GM10847 (cell line): ENCODE results near the gene LGR4.

ENCODE experiments used
- POLR2A ChIP-seq: IDR thresholded peaks from 2 replicates; pipeline ENCODE4 v1.6.1; 2011; ENCODE audit not compliant: insufficient read length; ENCODE audit errors: extremely low read depth

The LGR4 gene

DNA sequence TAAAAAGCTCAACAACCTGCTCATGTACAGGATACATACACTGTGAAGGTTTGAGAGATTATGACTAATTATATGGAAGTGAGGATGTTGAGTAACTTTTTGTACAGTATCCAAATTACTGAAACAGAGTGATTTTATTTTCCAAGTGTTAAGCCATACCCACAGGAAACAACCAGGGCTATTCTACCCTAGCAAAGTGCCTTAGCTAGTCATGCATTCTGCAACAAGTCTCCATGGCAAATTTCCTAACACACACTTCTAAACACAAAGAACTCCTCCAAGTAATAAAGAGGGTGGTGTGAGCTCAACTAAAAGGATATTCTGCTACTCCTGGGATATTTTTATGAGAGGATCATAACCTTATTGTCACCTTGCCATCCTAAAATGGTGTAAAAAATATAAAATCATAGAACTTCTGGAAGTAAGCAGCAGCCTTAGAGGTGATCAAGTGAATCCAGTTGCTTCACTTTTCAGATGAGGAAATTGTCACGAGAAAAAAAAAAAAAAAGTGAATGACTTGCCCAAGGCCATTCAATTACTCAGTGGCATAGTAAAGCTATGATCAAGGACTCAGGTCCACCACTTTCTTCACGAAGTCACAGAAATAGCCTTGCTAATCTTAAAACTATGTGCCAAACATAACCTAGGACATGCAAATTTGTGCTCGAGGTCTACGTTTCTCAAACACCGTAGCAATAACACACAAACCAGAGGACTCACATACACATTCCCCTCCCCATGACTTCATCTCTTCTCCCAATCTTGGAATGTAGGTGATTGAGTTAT lies 4.2 kb downstream of the LGR4 start:
- TF ChIP-seq POLR2A = no peak

DNA sequence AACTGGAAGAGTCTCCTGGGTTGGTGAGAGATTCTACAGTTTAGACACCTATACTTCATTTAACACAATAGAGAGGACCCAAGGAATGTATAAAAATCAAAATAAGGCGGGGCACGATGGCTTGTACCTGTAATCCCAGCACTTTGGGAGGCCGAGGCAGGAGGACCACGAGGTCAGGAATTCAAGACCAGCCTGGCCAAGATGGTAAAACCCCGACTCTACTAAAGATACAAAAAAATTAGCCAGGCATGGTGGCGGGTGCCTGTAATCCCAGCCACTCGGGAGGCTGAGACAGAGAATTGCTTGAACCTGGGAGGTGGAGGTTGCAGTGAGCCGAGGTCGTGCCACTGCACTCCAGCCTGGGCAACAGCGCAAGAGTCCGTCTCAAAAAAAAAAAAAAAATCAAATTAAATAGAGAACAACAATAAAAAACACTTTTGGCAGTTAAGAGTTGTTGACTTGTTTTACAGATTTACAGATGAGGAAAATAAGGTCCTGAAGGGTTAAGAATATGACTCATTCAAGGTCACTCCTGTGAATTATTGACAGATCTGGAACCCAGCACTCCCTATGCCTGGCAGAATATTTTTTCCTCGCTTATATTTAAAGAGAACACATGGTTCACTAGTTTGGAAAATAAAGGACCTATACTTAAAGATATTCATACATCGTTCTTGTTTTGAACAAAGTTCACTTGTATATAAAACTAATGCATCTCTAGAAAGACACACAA lies 5.2 kb downstream of the LGR4 start:
- no peak for TF ChIP-seq POLR2A

DNA sequence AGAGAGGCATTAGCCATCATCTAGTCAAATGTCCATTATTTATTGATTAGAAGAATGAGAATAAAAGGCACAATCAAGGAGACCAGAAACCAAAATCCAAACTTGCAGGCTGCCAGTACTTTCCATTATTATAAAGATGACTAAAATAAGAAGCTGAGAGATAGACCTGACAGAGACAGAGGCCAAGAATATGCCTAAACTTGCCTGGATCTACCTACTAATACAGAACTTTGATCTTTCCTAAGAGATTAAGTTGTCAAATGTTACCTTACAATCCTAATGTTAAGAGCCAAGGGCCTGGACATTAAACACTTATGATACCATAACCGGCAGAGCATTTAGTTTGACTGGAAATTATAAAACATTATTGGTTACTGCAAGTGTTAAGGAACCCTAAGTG lies 6.2 kb downstream of the LGR4 start:
- no peak for TF ChIP-seq POLR2A

DNA sequence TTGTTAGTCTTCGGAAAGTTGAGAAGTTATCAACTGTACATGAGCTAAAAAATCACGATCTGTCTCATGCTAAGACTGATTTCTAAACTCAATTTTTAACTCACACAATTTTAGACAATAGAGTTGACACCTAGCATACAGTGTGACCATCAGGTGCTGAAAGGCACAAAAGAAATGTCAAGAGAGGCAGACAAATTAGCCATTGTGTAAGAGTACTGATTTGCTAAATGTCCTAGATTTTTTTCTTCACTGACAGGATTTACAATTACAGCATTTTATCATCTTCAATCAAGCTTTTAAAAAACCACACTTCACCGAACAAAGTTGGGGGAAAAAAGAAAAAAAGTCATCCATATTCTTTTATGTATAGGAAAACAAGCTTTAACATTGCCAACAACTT lies 7.0 kb downstream of the LGR4 start:
- TF ChIP-seq POLR2A = no peak

DNA sequence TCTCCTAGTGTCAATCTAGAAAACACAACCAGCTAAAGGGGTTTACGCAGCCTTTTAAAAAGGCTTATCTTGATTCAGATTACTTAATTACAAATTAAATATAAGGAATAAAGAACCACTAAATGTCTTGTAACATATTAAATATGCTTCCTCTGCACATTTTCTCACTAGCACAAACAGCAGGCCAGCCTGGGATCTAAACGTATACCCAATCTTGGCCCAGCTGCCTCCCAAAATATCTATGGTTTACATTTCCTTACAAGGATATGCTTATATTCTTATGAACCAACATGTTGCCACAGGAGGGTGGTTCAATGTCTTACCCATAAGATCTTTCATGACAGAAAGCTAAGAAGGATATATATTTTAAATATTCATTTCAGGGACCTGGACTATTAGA lies 7.7 kb downstream of the LGR4 start:
- no peak for TF ChIP-seq POLR2A

DNA sequence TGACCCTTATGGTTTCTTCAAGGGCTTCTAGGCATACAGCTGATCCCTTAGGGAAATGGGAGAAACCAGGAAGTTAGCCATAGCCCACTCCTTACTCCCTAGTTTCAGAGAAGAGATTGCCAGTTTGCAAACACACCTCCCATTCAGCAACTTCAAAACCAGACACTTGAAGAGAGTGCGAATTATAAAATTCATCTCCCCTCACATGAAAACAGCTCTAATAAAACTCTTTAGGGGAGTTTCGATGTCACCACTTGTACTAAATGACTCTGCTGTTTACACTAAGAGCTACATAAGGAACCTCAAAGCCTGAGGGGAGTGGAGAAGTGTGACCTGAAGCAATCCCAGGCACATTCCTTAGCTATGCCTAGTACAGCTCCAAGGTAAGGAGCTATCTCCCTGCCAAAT lies 8.3 kb downstream of the LGR4 start:
- no peak for TF ChIP-seq POLR2A

DNA sequence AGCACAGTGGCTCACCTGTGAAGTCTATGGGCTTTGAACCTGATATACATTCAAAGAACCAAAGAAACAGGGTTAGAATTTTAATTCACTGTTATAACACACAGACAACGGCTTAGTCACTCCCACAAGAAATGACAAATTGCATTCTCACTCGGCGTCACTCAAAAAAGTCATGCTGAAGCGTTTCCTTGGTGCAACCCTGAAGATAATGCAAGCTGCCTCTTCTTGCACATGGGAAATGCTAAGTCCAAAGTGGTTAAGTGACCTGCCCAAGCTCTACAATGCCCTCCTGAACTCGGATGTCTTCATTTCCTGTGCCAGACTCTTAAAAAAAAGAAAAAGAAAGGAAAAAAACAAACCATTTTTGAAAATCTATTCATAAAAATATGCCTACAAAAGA lies 10.0 kb downstream of the LGR4 start:
- no peak for TF ChIP-seq POLR2A

DNA sequence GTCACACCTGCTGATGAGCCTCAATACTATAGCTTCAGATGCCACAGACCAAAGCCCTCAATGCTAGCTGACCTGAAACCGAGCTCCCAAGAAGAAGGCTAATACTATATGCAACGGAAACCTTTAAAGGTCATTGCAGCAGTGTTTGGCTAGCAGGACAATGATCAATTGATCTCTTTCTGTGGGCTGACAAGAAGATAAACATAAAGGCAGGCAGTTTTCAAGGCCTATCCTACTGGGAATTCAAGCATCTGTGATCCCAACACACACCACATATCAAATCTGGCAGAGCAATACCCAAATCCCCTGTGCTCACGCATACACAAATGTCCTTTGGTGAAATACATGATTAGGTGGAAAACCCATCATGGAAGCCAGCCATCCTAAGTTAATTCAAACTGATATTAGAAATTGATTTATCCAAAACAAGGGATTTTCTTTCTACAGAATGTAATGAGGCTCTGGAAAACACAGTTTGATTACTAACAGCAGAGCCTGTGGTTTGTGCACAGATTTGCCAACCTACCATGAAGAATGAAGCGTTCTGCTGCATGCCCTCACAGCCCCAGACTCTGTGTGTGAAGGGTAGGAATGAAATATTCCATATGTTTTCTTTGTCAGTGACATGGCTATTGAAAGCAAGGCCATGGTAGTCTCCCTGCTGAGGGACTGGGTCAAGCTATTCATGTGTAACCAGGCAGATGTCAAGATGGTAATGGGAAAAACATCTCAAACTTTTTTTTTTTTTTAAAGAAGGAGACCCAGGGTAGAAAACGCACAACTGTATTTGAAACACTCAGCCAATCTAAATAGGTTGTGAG lies 12.2 kb downstream of the LGR4 start:
- no peak for TF ChIP-seq POLR2A

DNA sequence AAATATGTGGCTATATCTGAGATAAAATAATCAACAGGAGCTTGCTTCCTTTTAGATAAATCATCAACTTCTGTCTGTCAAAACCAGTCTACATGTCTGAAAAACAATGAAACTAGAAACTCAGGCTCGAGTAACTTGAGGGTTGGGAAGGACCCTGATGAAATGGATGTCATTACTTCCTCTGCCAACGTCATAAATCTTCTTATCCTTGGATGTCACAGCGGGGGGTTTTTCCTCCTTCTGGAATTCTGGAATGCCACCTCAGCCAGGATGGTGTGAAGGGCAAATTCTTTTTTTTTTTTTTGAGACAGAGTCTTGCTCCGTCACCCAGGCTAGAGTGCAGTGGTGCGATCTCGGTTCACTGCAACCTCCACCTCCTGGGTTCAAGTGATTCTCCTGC lies 13.4 kb downstream of the LGR4 start:
- TF ChIP-seq POLR2A = no peak

DNA sequence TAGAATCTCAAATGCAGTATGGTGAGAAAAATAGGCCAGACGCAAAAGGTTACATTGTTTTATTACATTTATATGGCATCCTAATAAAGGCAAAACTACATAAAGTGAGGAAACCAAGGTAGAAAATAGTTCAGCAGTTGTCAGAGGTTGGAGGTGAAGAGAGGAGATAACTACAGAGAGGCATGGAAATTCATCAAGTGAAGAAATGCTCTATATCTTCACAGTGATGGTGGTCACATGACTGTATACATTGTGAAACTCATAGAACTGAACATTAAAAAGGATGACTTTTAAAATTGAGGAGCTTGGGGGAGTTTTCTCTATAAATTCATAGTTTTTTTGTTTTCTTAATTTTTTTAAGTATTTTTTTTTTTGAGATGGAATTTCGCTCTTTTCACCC lies 14.4 kb downstream of the LGR4 start:
- no peak for TF ChIP-seq POLR2A

DNA sequence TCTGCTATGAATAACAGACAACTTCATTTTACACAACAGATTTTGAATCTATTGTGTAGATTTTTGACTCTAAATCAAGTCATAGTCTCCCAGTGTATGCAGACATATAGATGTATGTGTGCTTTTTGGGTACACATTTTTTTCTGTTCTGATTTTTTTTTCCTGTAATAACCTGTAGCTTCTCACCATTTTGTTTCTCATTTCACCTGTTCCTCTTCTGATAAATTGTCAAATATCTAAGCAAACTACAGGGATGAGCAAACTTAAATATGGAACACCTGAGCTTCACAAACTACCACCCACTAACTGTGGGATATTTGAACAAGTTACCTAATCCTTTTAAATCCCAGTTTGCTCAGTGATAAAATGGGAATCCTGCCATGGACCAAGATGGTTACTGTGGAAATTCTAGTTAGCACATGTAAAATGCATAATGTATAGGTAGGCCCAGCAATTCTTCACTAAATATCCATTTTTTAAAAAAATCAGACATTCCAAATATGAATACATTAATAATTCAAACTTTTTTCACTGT lies 15.7 kb downstream of the LGR4 start:
- no peak for TF ChIP-seq POLR2A

DNA sequence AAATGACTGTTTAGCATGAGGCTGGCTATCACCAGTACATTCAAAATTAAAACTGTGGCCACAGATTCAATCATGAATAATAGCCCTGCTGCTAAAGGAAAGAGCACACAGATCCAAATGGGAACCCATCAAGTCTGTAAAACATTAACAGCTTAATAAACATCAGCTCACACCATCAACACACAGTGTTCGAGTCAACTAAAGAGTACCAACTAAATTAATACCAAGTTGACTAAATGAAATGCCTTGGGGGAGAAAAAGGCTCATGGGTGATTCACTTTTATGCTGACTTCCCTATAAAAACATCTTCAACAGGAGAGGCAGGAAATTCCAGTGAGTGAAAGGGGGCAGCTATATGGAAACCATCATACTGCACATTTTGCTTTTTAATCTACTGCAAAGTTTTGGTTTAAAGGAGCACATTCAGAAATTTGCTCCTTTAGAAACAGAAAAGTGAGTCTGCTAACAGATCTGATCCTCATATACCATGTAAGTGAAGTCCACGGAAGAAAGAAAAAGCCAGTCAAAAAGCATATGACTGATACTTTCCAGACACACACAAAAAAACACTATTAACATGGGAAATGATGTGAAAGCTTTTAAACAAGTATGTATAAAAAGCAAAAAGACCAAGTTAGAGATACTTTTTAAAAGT lies 16.3 kb downstream of the LGR4 start:
- no peak for TF ChIP-seq POLR2A

DNA sequence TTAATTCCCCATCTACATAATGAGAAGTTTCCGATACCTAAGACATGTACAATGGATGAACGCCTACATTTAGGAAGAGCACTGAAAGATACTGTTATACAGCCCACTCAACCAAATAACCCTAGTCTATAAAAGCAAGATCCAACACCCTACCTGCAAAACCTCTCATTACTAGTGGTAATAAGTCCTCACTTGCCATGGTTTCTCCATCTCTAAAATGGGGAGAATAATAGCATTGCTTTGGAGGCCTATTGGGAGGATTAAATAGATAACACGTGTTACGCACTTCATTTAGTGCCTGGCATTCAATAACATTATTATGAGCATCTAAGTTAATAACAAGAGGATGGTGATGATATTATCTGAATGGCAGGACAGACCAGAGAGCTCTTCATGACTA lies 16.9 kb downstream of the LGR4 start:
- no peak for TF ChIP-seq POLR2A

DNA sequence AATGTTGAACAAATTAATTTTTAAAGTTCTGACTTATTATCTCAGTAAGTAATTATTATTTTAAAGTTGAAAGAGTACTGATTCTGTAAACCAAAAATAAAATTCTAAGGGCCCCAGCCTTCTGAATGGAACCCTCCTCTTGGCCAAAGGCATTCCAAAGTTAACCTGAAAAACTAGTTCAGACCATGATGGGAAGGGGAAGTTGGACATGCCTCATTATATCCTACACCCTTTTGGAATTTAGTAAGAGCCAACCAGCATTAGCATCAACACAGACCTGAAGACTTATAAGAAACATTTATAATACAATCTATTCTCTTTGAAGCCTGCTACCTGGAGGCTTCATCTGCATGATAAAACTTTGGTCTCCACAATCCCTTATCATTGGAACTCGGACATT lies 18.9 kb downstream of the LGR4 start:
- no peak for TF ChIP-seq POLR2A

DNA sequence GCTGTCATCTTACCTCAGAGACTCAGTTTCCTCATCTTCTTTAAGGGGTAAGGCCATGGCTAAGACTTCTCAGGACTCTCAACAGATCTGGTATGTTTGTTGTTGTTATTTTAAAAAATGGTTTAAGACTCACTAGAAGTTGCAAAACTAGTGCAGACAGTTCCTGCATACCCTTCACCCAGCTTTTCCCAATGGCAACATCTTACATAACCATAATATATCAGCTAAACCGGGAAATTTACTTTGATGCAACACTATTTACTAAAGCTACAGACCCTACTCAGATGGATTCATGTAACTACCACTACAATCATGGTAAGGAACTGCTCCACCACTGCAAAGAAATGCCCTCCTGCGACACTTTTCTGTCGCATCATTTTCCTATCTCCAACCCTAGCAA lies 20.4 kb downstream of the LGR4 start:
- TF ChIP-seq POLR2A = no peak
